Panc1 (cell line): ENCODE data around the gene ZBTB4.

Experiments
- CTCF ChIP-seq: fragments of 450-650 bp; IDR thresholded peaks from 2 replicates; pipeline ENCODE4 v1.5.1; 2017; ENCODE audit warnings: mild to moderate bottlenecking
- POLR2AphosphoS5 ChIP-seq: IDR thresholded peaks from 2 replicates; pipeline ENCODE4 v1.6.1; 2012; ENCODE audit warnings: mild to moderate bottlenecking, low read depth, low read length, moderate library complexity
- TF ChIP-seq, protein P1 (sequence below), 2 experiments: IDR thresholded peaks; 2 replicates each; pipeline ENCODE4 v1.6.1; 2011 to 2012; ENCODE audit warnings: low read depth in 2 of 2, control low read depth in 1 of 2, low read length in 1 of 2, mild to moderate bottlenecking in 1 of 2, moderate library complexity in 1 of 2; ENCODE audit not compliant: insufficient read depth in 1 of 2

DNA sequence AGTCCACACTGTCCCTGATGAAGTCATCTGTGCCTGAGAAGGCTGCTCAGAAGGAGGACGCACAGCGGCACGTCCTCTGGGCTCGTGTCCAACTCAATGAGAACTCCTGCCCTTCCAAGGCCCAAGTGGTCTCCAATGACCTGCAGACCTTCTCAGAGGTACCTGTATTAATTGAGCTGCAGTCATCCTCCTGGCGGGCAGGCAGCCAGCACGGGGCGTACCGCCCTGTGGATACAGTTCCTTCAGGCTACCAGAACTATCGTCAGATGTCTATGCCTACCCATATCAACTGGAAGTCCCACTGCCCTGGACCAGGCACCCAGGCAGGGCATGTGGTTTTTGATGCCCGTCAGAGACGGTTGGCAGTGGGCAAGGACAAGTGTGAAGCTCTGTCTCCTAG, 47.1 kb downstream of the ZBTB4 start:
- TF ChIP-seq CTCF (no peak), POLR2AphosphoS5 (no peak)
- TF ChIP-seq, protein P1, sequence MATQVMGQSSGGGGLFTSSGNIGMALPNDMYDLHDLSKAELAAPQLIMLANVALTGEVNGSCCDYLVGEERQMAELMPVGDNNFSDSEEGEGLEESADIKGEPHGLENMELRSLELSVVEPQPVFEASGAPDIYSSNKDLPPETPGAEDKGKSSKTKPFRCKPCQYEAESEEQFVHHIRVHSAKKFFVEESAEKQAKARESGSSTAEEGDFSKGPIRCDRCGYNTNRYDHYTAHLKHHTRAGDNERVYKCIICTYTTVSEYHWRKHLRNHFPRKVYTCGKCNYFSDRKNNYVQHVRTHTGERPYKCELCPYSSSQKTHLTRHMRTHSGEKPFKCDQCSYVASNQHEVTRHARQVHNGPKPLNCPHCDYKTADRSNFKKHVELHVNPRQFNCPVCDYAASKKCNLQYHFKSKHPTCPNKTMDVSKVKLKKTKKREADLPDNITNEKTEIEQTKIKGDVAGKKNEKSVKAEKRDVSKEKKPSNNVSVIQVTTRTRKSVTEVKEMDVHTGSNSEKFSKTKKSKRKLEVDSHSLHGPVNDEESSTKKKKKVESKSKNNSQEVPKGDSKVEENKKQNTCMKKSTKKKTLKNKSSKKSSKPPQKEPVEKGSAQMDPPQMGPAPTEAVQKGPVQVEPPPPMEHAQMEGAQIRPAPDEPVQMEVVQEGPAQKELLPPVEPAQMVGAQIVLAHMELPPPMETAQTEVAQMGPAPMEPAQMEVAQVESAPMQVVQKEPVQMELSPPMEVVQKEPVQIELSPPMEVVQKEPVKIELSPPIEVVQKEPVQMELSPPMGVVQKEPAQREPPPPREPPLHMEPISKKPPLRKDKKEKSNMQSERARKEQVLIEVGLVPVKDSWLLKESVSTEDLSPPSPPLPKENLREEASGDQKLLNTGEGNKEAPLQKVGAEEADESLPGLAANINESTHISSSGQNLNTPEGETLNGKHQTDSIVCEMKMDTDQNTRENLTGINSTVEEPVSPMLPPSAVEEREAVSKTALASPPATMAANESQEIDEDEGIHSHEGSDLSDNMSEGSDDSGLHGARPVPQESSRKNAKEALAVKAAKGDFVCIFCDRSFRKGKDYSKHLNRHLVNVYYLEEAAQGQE (IDR thresholded peaks at IDR 0.05; ENCODE audit: insufficient read depth in 1 of 2, low read depth in 2 of 2, low read length in 1 of 2) = no peak
